Neuronal stem cell (in vitro differentiated cells): ENCODE results near the gene DRGX.
A peak's percentile ranks its signal among the peaks of the same experiment; 100 is the strongest.

Experiments used
- DNase-seq: peaks from one replicate; pipeline ENCODE4 v3.0.0-alpha.2; 2013; ENCODE audit warnings: low spot score
- H2AFZ ChIP-seq: one replicate; pipeline ENCODE4 v1.6.1; 2013; ENCODE audit warnings: mild to moderate bottlenecking, low read length, inconsistent platforms
- H2AK5ac ChIP-seq: 2 replicates; pipeline ENCODE4 v1.6.1; 2013; ENCODE audit warnings: low read depth, mild to moderate bottlenecking, inconsistent platforms, low read length, moderate library complexity, mixed read lengths
- H2BK120ac ChIP-seq: 2 replicates; pipeline ENCODE4 v1.6.1; 2013; ENCODE audit warnings: low read depth, mild to moderate bottlenecking, inconsistent platforms, low read length, moderate library complexity, mixed read lengths
- H2BK12ac ChIP-seq: one replicate; pipeline ENCODE4 v1.6.1; 2013; ENCODE audit warnings: low read length, inconsistent platforms
- H2BK15ac ChIP-seq: 2 replicates; pipeline ENCODE4 v1.6.1; 2013; ENCODE audit warnings: mild to moderate bottlenecking, low read length, inconsistent platforms, mixed read lengths
- H2BK5ac ChIP-seq: one replicate; pipeline ENCODE4 v1.6.1; 2013; ENCODE audit warnings: inconsistent platforms, mild to moderate bottlenecking, low read length, moderate library complexity
- H3K14ac ChIP-seq: one replicate; pipeline ENCODE4 v1.6.1; 2013; ENCODE audit warnings: low read length, inconsistent platforms
- H3K18ac ChIP-seq: 2 replicates; pipeline ENCODE4 v1.6.1; 2013; ENCODE audit warnings: low read length, inconsistent platforms
- H3K23ac ChIP-seq: 2 replicates; pipeline ENCODE4 v1.6.1; 2013; ENCODE audit warnings: low read depth, mild to moderate bottlenecking, mixed read lengths, low read length, inconsistent platforms; ENCODE audit not compliant: poor library complexity
- H3K27ac ChIP-seq: replicated peaks from 3 replicates; pipeline ENCODE4 v1.5.1; 2013; ENCODE audit warnings: low read length, inconsistent platforms
- H3K27me3 ChIP-seq, 3 experiments: 2 replicates each; pipeline ENCODE4 v1.6.1; 2013; ENCODE audit warnings: low read length in 3 of 3, mild to moderate bottlenecking in 2 of 3, inconsistent platforms in 1 of 3, low read depth in 1 of 3, mixed read lengths in 1 of 3, moderate library complexity in 1 of 3; ENCODE audit not compliant: control insufficient read depth in 3 of 3, insufficient read depth in 3 of 3
- H3K36me3 ChIP-seq, 2 donors: replicated peaks in 1 of 2; 2 replicates each; pipeline ENCODE4 v1.6.1; 2013; ENCODE audit warnings: low read length in 2 of 2; ENCODE audit not compliant: control insufficient read depth in 2 of 2, insufficient read depth in 2 of 2
- H3K4ac ChIP-seq: 2 replicates; pipeline ENCODE4 v1.6.1; 2013; ENCODE audit warnings: inconsistent platforms, mild to moderate bottlenecking, low read length, moderate library complexity
- H3K4me1 ChIP-seq, 2 donors: 1 replicate in 1 of 2; 2 replicates in 1 of 2; pipeline ENCODE4 v1.6.1; 2013; ENCODE audit warnings: low read length in 2 of 2, low read depth in 1 of 2; ENCODE audit not compliant: control insufficient read depth in 2 of 2, insufficient read depth in 1 of 2
- H3K4me2 ChIP-seq: one replicate; pipeline ENCODE4 v1.6.1; 2013; ENCODE audit warnings: mild to moderate bottlenecking, low read length, inconsistent platforms; ENCODE audit not compliant: insufficient read depth, poor library complexity, severe bottlenecking
- H3K4me3 ChIP-seq, 2 donors: 2 replicates each; pipeline ENCODE4 v1.5.1; 2013; ENCODE audit warnings: low read length in 2 of 2, mild to moderate bottlenecking in 2 of 2, inconsistent platforms in 1 of 2, moderate library complexity in 1 of 2
- H3K79me1 ChIP-seq: one replicate; pipeline ENCODE4 v1.6.1; 2013; ENCODE audit warnings: low read depth, mild to moderate bottlenecking, inconsistent platforms, low read length, moderate library complexity
- H3K9ac ChIP-seq: one replicate; pipeline ENCODE4 v1.6.1; 2013; ENCODE audit warnings: mild to moderate bottlenecking, low read depth, low read length, inconsistent platforms; ENCODE audit not compliant: poor library complexity
- H3K9me3 ChIP-seq, 2 donors: replicated peaks in 1 of 2; 2 replicates each; pipeline versions ENCODE3 to v1.6.1; 2013; ENCODE audit warnings: low read length in 2 of 2, mild to moderate bottlenecking in 2 of 2, inconsistent platforms in 1 of 2, low read depth in 1 of 2, mixed read lengths in 1 of 2, moderate library complexity in 1 of 2; ENCODE audit not compliant: control insufficient read depth in 2 of 2, insufficient read depth in 1 of 2
- H4K8ac ChIP-seq: one replicate; pipeline ENCODE4 v1.6.1; 2013; ENCODE audit warnings: low read depth, mild to moderate bottlenecking, inconsistent platforms, low read length, moderate library complexity
- H4K91ac ChIP-seq: one replicate; pipeline ENCODE4 v1.6.1; 2013; ENCODE audit warnings: low read length, low read depth, mild to moderate bottlenecking, inconsistent platforms; ENCODE audit not compliant: poor library complexity
- WGBS, 2 donors: extraction: QIAGEN DNeasy Blood & Tissue Kit; methylation state at CpG; one replicate each; pipeline ENCODE4 v1.1.7; 2013; ENCODE audit warnings: missing lambda C conversion rate in 2 of 2, mixed read lengths in 1 of 2; ENCODE audit not compliant: insufficient read length in 2 of 2, insufficient replicate concordance in 1 of 2; ENCODE audit errors: extremely low coverage in 2 of 2; 5-methylcytosine and 5-hydroxymethylcytosine counted together

The DRGX gene

GRCh38 chr10:49335364-49335972 lies 60.4 kb downstream of the DRGX start:
- H3K9me3 ChIP-seq = no peaks in the 10 kb centered on the region
- DNase-seq = no peak
- H3K36me3 ChIP-seq = no peaks in the 10 kb centered on the region
- H2BK15ac ChIP-seq = no peak overlapping the region
- no peak overlapping the region for H3K4me2 ChIP-seq
- H3K4ac ChIP-seq = no peak overlapping the region
- H4K91ac ChIP-seq = no peak overlapping the region
- no peaks in the 10 kb centered on the region for H3K79me1 ChIP-seq
- no peak overlapping the region for H2AK5ac ChIP-seq
- H2BK12ac ChIP-seq = no peak overlapping the region
- H3K14ac ChIP-seq = no peak overlapping the region
- H2BK120ac ChIP-seq = no peak overlapping the region
- H2AFZ ChIP-seq = peak overlapping the region; percentile 65
- no CpG with 5 or more reads among the region's 1 CpG for WGBS, 2 donors
- no peaks in the 10 kb centered on the region for H3K27me3 ChIP-seq
- no peak overlapping the region for H3K18ac ChIP-seq
- no peak overlapping the region for H3K23ac ChIP-seq
- no peak overlapping the region for H2BK5ac ChIP-seq
- H3K9ac ChIP-seq = no peak overlapping the region
- no peak overlapping the region for H3K27ac ChIP-seq
- H3K4me1 ChIP-seq = no peaks in the 10 kb centered on the region
- H4K8ac ChIP-seq = no peak overlapping the region
- H3K4me3 ChIP-seq = no peak overlapping the region

- Histone ChIP-seq H3K4me2 (no peak overlapping the region), H2AFZ (peak overlapping the region; percentile 65), H3K18ac (no peak overlapping the region), H3K36me3 (no peaks in the 10 kb centered on the region), H2BK5ac (no peak overlapping the region), H3K27me3 (no peaks in the 10 kb centered on the region), H3K27ac (no peak overlapping the region), H3K4me3 (no peak overlapping the region), H3K9me3 (no peaks in the 10 kb centered on the region), H4K91ac (no peak overlapping the region), H4K8ac (no peak overlapping the region), H2BK120ac (no peak overlapping the region), H3K79me1 (no peaks in the 10 kb centered on the region), H3K4me1 (no peaks in the 10 kb centered on the region), H3K9ac (no peak overlapping the region), H3K14ac (no peak overlapping the region), H3K23ac (no peak overlapping the region), H2AK5ac (no peak overlapping the region), H2BK12ac (no peak overlapping the region), H3K4ac (no peak overlapping the region), H2BK15ac (no peak overlapping the region)
- no peak for DNase-seq
Measured at GRCh38 chr10:49334964-49335363, 60.9 kb downstream of the DRGX start.

GRCh38 chr10:49333192-49333591 lies 62.7 kb downstream of the DRGX start:
- DNase-seq = no peak
- no peak overlapping the region for H2BK12ac ChIP-seq
- no peak overlapping the region for H2AK5ac ChIP-seq
- H3K4me1 ChIP-seq = no peaks in the 10 kb centered on the region
- no peak overlapping the region for H3K9ac ChIP-seq
- no peak overlapping the region for H3K14ac ChIP-seq
- no peaks in the 10 kb centered on the region for H3K27me3 ChIP-seq
- H3K79me1 ChIP-seq = no peaks in the 10 kb centered on the region
- no peak overlapping the region for H2BK5ac ChIP-seq
- H3K36me3 ChIP-seq = no peaks in the 10 kb centered on the region
- H2BK120ac ChIP-seq = no peak overlapping the region
- no peak overlapping the region for H3K27ac ChIP-seq
- H3K18ac ChIP-seq = no peak overlapping the region
- H3K4ac ChIP-seq = no peak overlapping the region
- no peak overlapping the region for H3K4me3 ChIP-seq
- H2BK15ac ChIP-seq = no peak overlapping the region
- H3K4me2 ChIP-seq = no peak overlapping the region
- no peak overlapping the region for H4K8ac ChIP-seq
- no peak overlapping the region for H4K91ac ChIP-seq
- H3K9me3 ChIP-seq = no peaks in the 10 kb centered on the region
- H2AFZ ChIP-seq = no peak overlapping the region
- no peak overlapping the region for H3K23ac ChIP-seq
- no CpG with 5 or more reads among the region's 6 CpGs for WGBS, 2 donors

GRCh38 chr10:49332768-49333167 lies 63.1 kb downstream of the DRGX start:
- H3K9me3 ChIP-seq = no peaks in the 10 kb centered on the region
- no peak overlapping the region for H4K91ac ChIP-seq
- H2AFZ ChIP-seq = no peak overlapping the region
- H3K79me1 ChIP-seq = no peaks in the 10 kb centered on the region
- H3K23ac ChIP-seq = no peak overlapping the region
- H3K4ac ChIP-seq = no peak overlapping the region
- WGBS, 2 donors = no CpG with 5 or more reads among the region's 6 CpGs
- H3K4me1 ChIP-seq = no peaks in the 10 kb centered on the region
- no peak overlapping the region for H3K4me2 ChIP-seq
- H2AK5ac ChIP-seq = no peak overlapping the region
- no peak overlapping the region for H2BK15ac ChIP-seq
- no peak overlapping the region for H3K4me3 ChIP-seq
- H2BK12ac ChIP-seq = no peak overlapping the region
- H2BK120ac ChIP-seq = no peak overlapping the region
- DNase-seq = no peak
- no peak overlapping the region for H3K27ac ChIP-seq
- no peak overlapping the region for H3K9ac ChIP-seq
- no peak overlapping the region for H4K8ac ChIP-seq
- no peaks in the 10 kb centered on the region for H3K27me3 ChIP-seq
- no peak overlapping the region for H3K14ac ChIP-seq
- H3K18ac ChIP-seq = no peak overlapping the region
- H3K36me3 ChIP-seq = no peaks in the 10 kb centered on the region
- H2BK5ac ChIP-seq = no peak overlapping the region
